HepG2 (cell line): Measurements from ENCODE around the gene CFAP119. TPM values are rescaled to one million over a fixed set of nuclear protein-coding genes. Genes with fewer than 3 reads are reported as not detected.

Experiments used
- ATAC-seq: fragments of 200-7000 bp; cut with Tn5 transposase; 3 replicates; pipeline ENCODE4 v1.9.1; 2020; ENCODE audit warnings: mild to moderate bottlenecking, moderate library complexity
- BruUV-seq: library from RNA; stranded (reverse); fragments of 400-500 nt; replicated peaks from 2 replicates; lab custom pipeline; 2021; lab: Mats Ljungman, UMichigan
- CTCF ChIA-PET: fragments of 300-600 bp; formaldehyde crosslinking; extraction: SDS; loops from one replicate; lab custom pipeline; 2021; ENCODE audit warnings: low total read pairs, inconsistent platforms, low intra/inter-chr PET ratio; lab: Yijun Ruan, JAX
- POLR2A ChIA-PET: fragments of 350-600 bp; sonication (Branson Sonifier 250); formaldehyde crosslinking; loops from one replicate; lab custom pipeline; 2020; ENCODE audit warnings: antibody characterized with exemption, inconsistent platforms; lab: Yijun Ruan, JAX
- DNase-seq: peaks from one replicate; pipeline ENCODE4 v3.0.0-alpha.2; 2015; ENCODE audit warnings: low spot score
- FAIRE-seq: peaks from 3 replicates; lab custom pipeline; 2011; peaks lifted over from hg19 to GRCh38; lab: Jason Lieb, UNC
- H2AFZ ChIP-seq: one replicate; pipeline ENCODE4 v1.6.1; 2011; ENCODE audit warnings: low read length, inconsistent platforms
- H3K27ac ChIP-seq: fragments of 300-600 bp; 3 replicates; pipeline ENCODE4 v1.8.0; 2011; ENCODE audit warnings: mixed run types, mild to moderate bottlenecking, mixed read lengths, low read length, inconsistent platforms; ENCODE audit not compliant: insufficient read depth; ENCODE audit errors: extremely low read length
- H3K27me3 ChIP-seq, 2 experiments: fragments of 200-600 bp in 1 of 2; 2 replicates in 1 of 2; 3 replicates in 1 of 2; pipeline versions ENCODE4 v1.6.0 to v1.8.0; 2011; ENCODE audit warnings: low read length in 2 of 2, mild to moderate bottlenecking in 2 of 2, moderate library complexity in 2 of 2, inconsistent platforms in 1 of 2; ENCODE audit not compliant: insufficient read depth in 2 of 2, control insufficient read depth in 1 of 2
- H3K36me3 ChIP-seq, 2 experiments: fragments of 200-600 bp in 1 of 2; replicated peaks in 1 of 2; 2 replicates in 1 of 2; 3 replicates in 1 of 2; pipeline versions ENCODE4 v1.5.1 to v1.8.0; 2011; ENCODE audit warnings: low read length in 2 of 2, inconsistent platforms in 1 of 2; ENCODE audit not compliant: insufficient read depth in 2 of 2, control insufficient read depth in 1 of 2
- H3K4me1 ChIP-seq: 2 replicates; pipeline ENCODE4 v1.5.1; 2012; ENCODE audit warnings: low read length, inconsistent platforms; ENCODE audit not compliant: insufficient read depth
- H3K4me2 ChIP-seq: 2 replicates; pipeline ENCODE4 v1.6.0; 2011; ENCODE audit warnings: low read depth, low read length, inconsistent platforms
- H3K4me3 ChIP-seq, 3 experiments: fragments of 200-600 bp in 1 of 3; sonication (generic), shearing (Covaris generic) in 1 of 3; replicated peaks in 1 of 3; 2 replicates each; pipeline ENCODE4 v1.5.1; 2011 to 2016; ENCODE audit warnings: low read length in 3 of 3, inconsistent platforms in 2 of 3, low read depth in 2 of 3, mild to moderate bottlenecking in 2 of 3, control low read depth in 1 of 3, mixed read lengths in 1 of 3; ENCODE audit not compliant: insufficient read depth in 1 of 3
- H3K79me2 ChIP-seq: one replicate; pipeline ENCODE4 v1.6.1; 2011; ENCODE audit warnings: low read length, inconsistent platforms; ENCODE audit not compliant: insufficient read depth
- H3K9ac ChIP-seq: 2 replicates; pipeline ENCODE4 v1.6.0; 2011; ENCODE audit warnings: mild to moderate bottlenecking, low read depth, low read length, inconsistent platforms; ENCODE audit not compliant: insufficient read depth
- H3K9me3 ChIP-seq: 2 replicates; pipeline ENCODE4 v1.5.1; 2012; ENCODE audit warnings: mild to moderate bottlenecking, low read length
- H4K20me1 ChIP-seq: 2 replicates; pipeline ENCODE4 v1.6.0; 2011; ENCODE audit warnings: inconsistent platforms, mild to moderate bottlenecking, low read length, moderate library complexity; ENCODE audit not compliant: insufficient read depth
- AGO2 ChIP-seq: fragments of 200-400 bp; formaldehyde crosslinking; optimal IDR thresholded peaks from 2 replicates; pipeline ENCODE3; 2017; ENCODE audit warnings: mild to moderate bottlenecking, low read depth, low read length, moderate library complexity
- ATAD3A ChIP-seq: sonication (generic); formaldehyde crosslinking; IDR thresholded peaks from 2 replicates; pipeline ENCODE4 v1.4.0; 2020; ENCODE audit warnings: missing genetic modification reagents
- HOXA3 ChIP-seq: sonication (generic); formaldehyde crosslinking; IDR thresholded peaks from 2 replicates; pipeline ENCODE4 v1.5.0; 2020; ENCODE audit warnings: missing genetic modification reagents
- KDM2A ChIP-seq: sonication (generic); formaldehyde crosslinking; IDR thresholded peaks from 2 replicates; pipeline ENCODE4 v1.4.0; 2020; ENCODE audit warnings: low read depth, missing genetic modification reagents, borderline replicate concordance
- PLSCR1 ChIP-seq: sonication (generic); formaldehyde crosslinking; IDR thresholded peaks from 2 replicates; pipeline ENCODE4 v1.5.0; 2020; ENCODE audit warnings: missing genetic modification reagents, mild to moderate bottlenecking, borderline replicate concordance
- RBFOX2 ChIP-seq: fragments of 200-400 bp; formaldehyde crosslinking; IDR thresholded peaks from 2 replicates; pipeline ENCODE4 v1.6.1; 2017; ENCODE audit warnings: low read depth, mild to moderate bottlenecking, low read length
- SPEN ChIP-seq: sonication (generic); formaldehyde crosslinking; IDR thresholded peaks from 2 replicates; pipeline ENCODE4 v1.5.1; 2020; ENCODE audit warnings: low read depth, mild to moderate bottlenecking, missing genetic modification reagents
- TOPORS ChIP-seq: sonication (generic); formaldehyde crosslinking; IDR thresholded peaks from 2 replicates; pipeline ENCODE4 v1.8.0; 2023; ENCODE audit warnings: mild to moderate bottlenecking, missing genetic modification reagents
- ZMYM2 ChIP-seq: sonication (generic); formaldehyde crosslinking; IDR thresholded peaks from 2 replicates; pipeline ENCODE4 v1.8.0; 2022; ENCODE audit warnings: mild to moderate bottlenecking, missing genetic modification reagents
- ZNF225 ChIP-seq: sonication (generic); formaldehyde crosslinking; IDR thresholded peaks from 2 replicates; pipeline ENCODE4 v1.4.0; 2020; ENCODE audit warnings: mild to moderate bottlenecking, missing genetic modification reagents
- ZNF256 ChIP-seq: sonication (generic); formaldehyde crosslinking; conservative IDR thresholded peaks from 2 replicates; pipeline ENCODE4 v1.4.0; 2020; ENCODE audit warnings: missing genetic modification reagents
- ZNF317 ChIP-seq: sonication (generic); formaldehyde crosslinking; IDR thresholded peaks from 2 replicates; pipeline ENCODE4 v1.5.0; 2020; ENCODE audit warnings: mild to moderate bottlenecking, missing genetic modification reagents
- ZNF432 ChIP-seq: sonication (generic); formaldehyde crosslinking; IDR thresholded peaks from 2 replicates; pipeline ENCODE4 v1.5.0; 2020; ENCODE audit warnings: missing genetic modification reagents, mild to moderate bottlenecking, borderline replicate concordance
- ZNF580 ChIP-seq: IDR thresholded peaks from 2 replicates; pipeline ENCODE4 v1.6.1; 2016; ENCODE audit warnings: low read depth, borderline replicate concordance
- ZNF678 ChIP-seq: sonication (generic); formaldehyde crosslinking; IDR thresholded peaks from 2 replicates; pipeline ENCODE4 v1.4.0; 2020; ENCODE audit warnings: mild to moderate bottlenecking, missing genetic modification reagents
- WGBS: methylation state at CpG from one replicate; pipeline ENCODE4 v1.1.6; 2017; ENCODE audit warnings: low lambda C conversion rate; 5-methylcytosine and 5-hydroxymethylcytosine counted together
- in situ Hi-C: cut with HindIII; loops from 2 replicates; pipeline ENCODE4 v1.10.0; 2017; ENCODE audit warnings: low pct_unique_long_range_greater_than_20kb; ENCODE audit not compliant: extremely low pct_ligation_motif_present
- intact Hi-C: fragments of 100-400 bp; cut with micrococcal nuclease; formaldehyde crosslinking; loops from one replicate; pipeline ENCODE4 v1.10.0; 2022; ENCODE audit not compliant: unreplicated experiment
- polyA plus RNA-seq, 8 experiments: library from polyadenylated mRNA; depleted of rRNA in 3 of 8; stranded (reverse) in 7 of 8; unstranded in 1 of 8; fragments of >200 nt; fragmentation: Illumina TruSeq in 4 of 8; extraction: Trizol in 4 of 8; gene quantifications; 2 replicates each; pipeline versions ENCODE4 v1.2.1 to v1.2.3, GENCODE V29; 2011 to 2016; ENCODE audit warnings: low read depth in 4 of 8, missing spikeins in 1 of 8, mixed read lengths in 1 of 8; ENCODE audit not compliant: insufficient read depth in 1 of 8
- total RNA-seq, 5 experiments: library from RNA; depleted of rRNA; stranded (reverse); fragments of >200 nt; fragmentation: Illumina TruSeq; extraction: Trizol; gene quantifications; 2 replicates each; pipeline ENCODE4 v1.2.3, GENCODE V29; 2016; ENCODE audit warnings: low read depth in 1 of 5

The CFAP119 gene
- total and polyA plus RNA-seq, 2 of the 13 experiments (the other 11 are each of a cell fraction or from before 2014, with no cell fraction given): 6.4 TPM

- Histone ChIP-seq H3K79me2 (peaks cover 29% of the 10 kb centered on the region), H3K4me1 (peaks cover 26% of the 10 kb centered on the region), H4K20me1 (no peaks in the 10 kb centered on the region; the same call in 1 of the 2 replicates), H3K9ac (no peak overlapping the region), H3K36me3 (peaks cover 19 to 29% of the 10 kb centered on the region in 2 experiments), H2AFZ (no peak overlapping the region), H3K4me2 (no peak overlapping the region), H3K27ac (no peak overlapping the region), H3K27me3 (no peaks in the 10 kb centered on the region; a peak in 1 of 5 replicates), H3K4me3 (no peak overlapping the region), H3K9me3 (no peaks in the 10 kb centered on the region)
- 97% methylated on average over 28 of the region's 57 CpGs for WGBS
- intact Hi-C loops: no loop called here
- no peak for FAIRE-seq
- BruUV-seq: no TSS peak
- TF ChIP-seq AGO2: peak; percentile 84
- TF ChIP-seq ZNF317: no peak
- TF ChIP-seq HOXA3 (CRISPR knock-in tag): no peak
- TF ChIP-seq RBFOX2: peak; percentile 62
- in situ Hi-C loops: no loop called here
- DNase-seq: no peak
- POLR2A ChIA-PET: interaction anchor here (0.8 to 4.2 kb wide), 4 partner anchors 9 to 31 kb away, joined by 3 to 30 read pairs (median 6); no protein-coding TSS in a partner anchor
- no peak for ATAC-seq
- CTCF ChIA-PET: no interaction called here
Measured at GRCh38 chr16:30783280-30784109, 21.6 kb upstream of the CFAP119 start.

- Histone ChIP-seq H3K9ac (no peak overlapping the region), H3K4me2 (no peak overlapping the region), H3K4me1 (peaks cover 26% of the 10 kb centered on the region), H3K79me2 (peaks cover 26% of the 10 kb centered on the region), H3K4me3 (no peak overlapping the region), H4K20me1 (no peaks in the 10 kb centered on the region; the same call in 1 of the 2 replicates), H2AFZ (no peak overlapping the region), H3K27me3 (no peaks in the 10 kb centered on the region; a peak in 1 of 5 replicates), H3K27ac (no peak overlapping the region), H3K9me3 (no peaks in the 10 kb centered on the region), H3K36me3 (peaks cover 19 to 29% of the 10 kb centered on the region in 2 experiments)
- DNase-seq: no peak
- WGBS: 98% methylated on average over 61 of the region's 63 CpGs
- CTCF ChIA-PET: no interaction called here
- BruUV-seq: no TSS peak
- in situ Hi-C loops (no loop called here), intact Hi-C loops (no loop called here)
- no peak for FAIRE-seq
- POLR2A ChIA-PET: interaction anchor here (1.3 to 4.2 kb wide), 2 partner anchors 24 to 32 kb away, joined by 4 to 30 read pairs; no protein-coding TSS in a partner anchor
- no peak for ATAC-seq
- TF ChIP-seq ZNF432 (no peak), ATAD3A (no peak), ZNF580 (CRISPR knock-in tag) (no peak), ZMYM2 (CRISPR knock-in tag) (no peak), PLSCR1 (CRISPR knock-in tag) (no peak), ZNF225 (CRISPR knock-in tag) (no peak), KDM2A (CRISPR knock-in tag) (no peak), TOPORS (no peak), ZNF678 (CRISPR knock-in tag) (no peak), ZNF256 (CRISPR knock-in tag) (no peak), SPEN (CRISPR knock-in tag) (no peak)
Measured at GRCh38 chr16:30782486-30783279, 20.8 kb upstream of the CFAP119 start.
